HL-60 (cell line): ENCODE results near the gene DDX18.

Experiments
- GABPA ChIP-seq: IDR thresholded peaks from 2 replicates; pipeline ENCODE4 v1.6.1; 2012; ENCODE audit warnings: low read depth
- TF ChIP-seq, protein P1 (sequence below): IDR thresholded peaks from one replicate; pipeline ENCODE4 v1.5.1; 2011; ENCODE audit warnings: low read length, control low read depth, inconsistent platforms; ENCODE audit not compliant: insufficient read depth

DNA sequence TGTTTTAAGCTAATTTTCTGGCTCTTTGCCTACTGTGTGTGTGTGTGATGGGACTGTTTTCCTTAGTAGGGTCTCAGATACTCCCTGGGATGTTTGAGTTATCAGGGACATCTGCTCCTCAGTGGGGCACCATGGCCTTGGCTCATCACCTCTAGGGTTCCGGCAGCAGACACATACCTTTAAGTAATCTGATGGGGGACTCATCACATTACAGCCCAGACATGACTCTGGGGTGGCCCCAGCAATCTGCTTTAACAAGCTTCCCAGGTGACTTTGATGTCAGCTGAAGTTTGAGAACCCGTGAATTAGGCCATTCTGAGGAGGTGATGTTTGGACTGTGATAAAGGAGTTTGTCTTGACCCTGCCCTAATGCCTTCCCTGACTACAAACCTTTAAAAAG, 38.8 kb downstream of the DDX18 start:
- TF ChIP-seq, protein P1, sequence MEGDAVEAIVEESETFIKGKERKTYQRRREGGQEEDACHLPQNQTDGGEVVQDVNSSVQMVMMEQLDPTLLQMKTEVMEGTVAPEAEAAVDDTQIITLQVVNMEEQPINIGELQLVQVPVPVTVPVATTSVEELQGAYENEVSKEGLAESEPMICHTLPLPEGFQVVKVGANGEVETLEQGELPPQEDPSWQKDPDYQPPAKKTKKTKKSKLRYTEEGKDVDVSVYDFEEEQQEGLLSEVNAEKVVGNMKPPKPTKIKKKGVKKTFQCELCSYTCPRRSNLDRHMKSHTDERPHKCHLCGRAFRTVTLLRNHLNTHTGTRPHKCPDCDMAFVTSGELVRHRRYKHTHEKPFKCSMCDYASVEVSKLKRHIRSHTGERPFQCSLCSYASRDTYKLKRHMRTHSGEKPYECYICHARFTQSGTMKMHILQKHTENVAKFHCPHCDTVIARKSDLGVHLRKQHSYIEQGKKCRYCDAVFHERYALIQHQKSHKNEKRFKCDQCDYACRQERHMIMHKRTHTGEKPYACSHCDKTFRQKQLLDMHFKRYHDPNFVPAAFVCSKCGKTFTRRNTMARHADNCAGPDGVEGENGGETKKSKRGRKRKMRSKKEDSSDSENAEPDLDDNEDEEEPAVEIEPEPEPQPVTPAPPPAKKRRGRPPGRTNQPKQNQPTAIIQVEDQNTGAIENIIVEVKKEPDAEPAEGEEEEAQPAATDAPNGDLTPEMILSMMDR = no peak
- no peak for TF ChIP-seq GABPA
